PC-9 (cell line): ENCODE data around the gene RPL26. TPM values are rescaled to one million over a fixed set of nuclear protein-coding genes. Genes with fewer than 3 reads are reported as not detected.
"Not testable (repeated sequence)": the region's sequence is repeated elsewhere in the genome, so short reads cannot be mapped to it uniquely, and the experiment has no call there.

Source experiments
- BruUV-seq: library from RNA; stranded (reverse); fragments of 400-500 nt; replicated peaks from 2 replicates; lab custom pipeline; 2021; lab: Mats Ljungman, UMichigan
- CTCF ChIA-PET: fragments of 300-600 bp; sonication (Branson Sonifier 250); formaldehyde crosslinking; loops from one replicate; lab custom pipeline; 2022; ENCODE audit warnings: antibody characterized with exemption; lab: Charles Lee
- POLR2A ChIA-PET: fragments of 300-600 bp; sonication (Branson Sonifier 250); formaldehyde crosslinking; loops from one replicate; lab custom pipeline; 2022; ENCODE audit warnings: antibody characterized with exemption; ENCODE audit not compliant: unreplicated experiment; lab: Charles Lee
- DNase-seq, 2 experiments: peaks; one replicate each; pipeline versions ENCODE4 v3.0.0 to v3.0.0-alpha.2; 2015 to 2022; ENCODE audit warnings: mixed read lengths in 1 of 2
- H2AFZ ChIP-seq: fragments of 200-600 bp; sonication (generic); 2 replicates; pipeline ENCODE4 v1.8.1; 2017; ENCODE audit warnings: antibody characterized with exemption
- H3F3A ChIP-seq: fragments of 200-600 bp; sonication (generic); 2 replicates; pipeline ENCODE4 v1.8.1; 2017; ENCODE audit warnings: antibody characterized with exemption, mild to moderate bottlenecking, low read depth; ENCODE audit not compliant: insufficient read depth
- H3K27ac ChIP-seq: fragments of 200-600 bp; sonication (generic); 2 replicates; pipeline ENCODE4 v1.6.1; 2016; ENCODE audit warnings: mixed run types
- H3K27me3 ChIP-seq: fragments of 200-600 bp; sonication (generic); 2 replicates; pipeline ENCODE4 v1.6.1; 2016; ENCODE audit warnings: low read depth, mixed run types; ENCODE audit not compliant: insufficient read depth
- H3K36me3 ChIP-seq: fragments of 200-600 bp; sonication (generic); 2 replicates; pipeline ENCODE4 v1.6.1; 2016; ENCODE audit warnings: low read depth, mixed run types
- H3K4me1 ChIP-seq: fragments of 200-600 bp; sonication (generic); replicated peaks from 2 replicates; pipeline ENCODE4 v1.6.1; 2016; ENCODE audit warnings: mixed run types; ENCODE audit not compliant: insufficient read depth
- H3K4me2 ChIP-seq: fragments of 200-600 bp; sonication (generic); 2 replicates; pipeline ENCODE4 v1.6.1; 2017; ENCODE audit warnings: mixed run types
- H3K4me3 ChIP-seq: fragments of 200-600 bp; sonication (generic); 2 replicates; pipeline ENCODE4 v1.6.1; 2016; ENCODE audit warnings: mixed run types
- H3K79me2 ChIP-seq: fragments of 200-600 bp; sonication (generic); 2 replicates; pipeline ENCODE4 v1.6.1; 2017; ENCODE audit warnings: low read depth, mixed run types
- H3K9me2 ChIP-seq: fragments of 200-600 bp; sonication (generic); 2 replicates; pipeline ENCODE4 v1.8.1; 2017; ENCODE audit warnings: mild to moderate bottlenecking; ENCODE audit not compliant: insufficient read depth
- H3K9me3 ChIP-seq: fragments of 200-600 bp; sonication (generic); 2 replicates; pipeline ENCODE4 v1.8.1; 2016; ENCODE audit warnings: low read depth; ENCODE audit not compliant: insufficient read depth
- H4K20me1 ChIP-seq: fragments of 200-600 bp; sonication (generic); 2 replicates; pipeline ENCODE4 v1.8.1; 2017; ENCODE audit not compliant: insufficient read depth
- CTCF ChIP-seq: fragments of 200-600 bp; sonication (generic); conservative IDR thresholded peaks from 2 replicates; pipeline ENCODE4 v1.6.1; 2017; ENCODE audit warnings: mixed run types, antibody characterized with exemption, mild to moderate bottlenecking, moderate library complexity
- EZH2 ChIP-seq: fragments of 200-600 bp; sonication (generic); IDR thresholded peaks from 2 replicates; pipeline ENCODE4 v1.8.0; 2017; ENCODE audit warnings: antibody characterized with exemption, low read depth
- intact Hi-C: fragments of 100-400 bp; cut with micrococcal nuclease; formaldehyde crosslinking; loops from one replicate; pipeline ENCODE4 v1.10.0; 2022; ENCODE audit not compliant: unreplicated experiment
- total RNA-seq: library from RNA; stranded (reverse); gene quantifications from 2 replicates; pipeline ENCODE4 v1.2.3, GENCODE V29; 2021

Gene RPL26
- total RNA-seq, 1 experiment from 2014 or later: 2,519 TPM

- H3K4me2 ChIP-seq: no peak overlapping the region
- no peaks in the 10 kb centered on the region for H3K9me3 ChIP-seq
- H3F3A ChIP-seq: no peaks in the 10 kb centered on the region
- H3K9me2 ChIP-seq: no peaks in the 10 kb centered on the region
- no peaks in the 10 kb centered on the region for H4K20me1 ChIP-seq
- no peaks in the 10 kb centered on the region for H3K27me3 ChIP-seq
- H3K27ac ChIP-seq: no peak overlapping the region
- no peaks in the 10 kb centered on the region for H3K79me2 ChIP-seq
- CTCF ChIA-PET: no interaction called here
- H3K4me1 ChIP-seq: peaks cover 12% of the 10 kb centered on the region; the same call in 1 of the 2 replicates
- POLR2A ChIA-PET: no interaction called here
- no peak overlapping the region for H3K4me3 ChIP-seq
- H2AFZ ChIP-seq: no peak overlapping the region
- BruUV-seq: no TSS peak
- intact Hi-C loops: no loop called here
- H3K36me3 ChIP-seq: no peaks in the 10 kb centered on the region
- no peak for TF ChIP-seq CTCF
- no peak for TF ChIP-seq EZH2
- DNase-seq: no peak
Measured at GRCh38 chr17:8401107-8401506, 18.1 kb upstream of the RPL26 start.

- peaks cover 5% of the 10 kb centered on the region; the same call in 1 of the 2 replicates for H3F3A ChIP-seq
- H3K9me2 ChIP-seq: no peaks in the 10 kb centered on the region
- intact Hi-C loops: no loop called here
- DNase-seq: no peak
- H2AFZ ChIP-seq: no peak overlapping the region
- no peaks in the 10 kb centered on the region for H3K36me3 ChIP-seq
- H4K20me1 ChIP-seq: no peaks in the 10 kb centered on the region
- no TSS peak for BruUV-seq
- H3K4me3 ChIP-seq: no peak overlapping the region
- no peaks in the 10 kb centered on the region for H3K27me3 ChIP-seq
- ChIA-PET CTCF (no interaction called here), POLR2A (no interaction called here)
- H3K4me1 ChIP-seq: peaks cover 16% of the 10 kb centered on the region
- H3K4me2 ChIP-seq: no peak overlapping the region
- no peaks in the 10 kb centered on the region for H3K9me3 ChIP-seq
- H3K27ac ChIP-seq: no peak overlapping the region
- no peaks in the 10 kb centered on the region for H3K79me2 ChIP-seq
- TF ChIP-seq CTCF (no peak), EZH2 (no peak)
Measured at GRCh38 chr17:8398980-8399379, 16.0 kb upstream of the RPL26 start.

- peaks cover 11% of the 10 kb centered on the region; the same call in 1 of the 2 replicates for H3F3A ChIP-seq
- H3K4me2 ChIP-seq: peak within 1 kb of the TSS; percentile 68
- no peak within 1 kb of the TSS for H3K27ac ChIP-seq
- peak within 1 kb of the TSS; percentile 46; the same call in 1 of the 2 replicates for H3K4me3 ChIP-seq
- H3K9me3 ChIP-seq: no peaks in the 10 kb centered on the region
- TF ChIP-seq CTCF: no peak
- no peak for TF ChIP-seq EZH2
- no peaks in the 10 kb centered on the region for H4K20me1 ChIP-seq
- H3K27me3 ChIP-seq: no peaks in the 10 kb centered on the region
- DNase-seq: peak; percentile 78 to 85
- H3K9me2 ChIP-seq: no peaks in the 10 kb centered on the region
- BruUV-seq: no TSS peak
- peaks cover 24% of the 10 kb centered on the region for H3K4me1 ChIP-seq
- POLR2A ChIA-PET: interaction anchor here (0.5 to 0.9 kb wide), 3 partner anchors 11 to 83 kb away, joined by 3 read pairs; partner anchors contain the start of gene NDEL1
- no peaks in the 10 kb centered on the region for H3K36me3 ChIP-seq
- intact Hi-C loops: loop anchor here (1.0 kb wide), 1 partner anchor 12 kb away; no protein-coding TSS in a partner anchor
- no peak within 1 kb of the TSS for H2AFZ ChIP-seq
- CTCF ChIA-PET: interaction anchor here (0.5 kb wide), 1 partner anchor 851 kb away, joined by 4 read pairs; no protein-coding TSS in a partner anchor
- no peaks in the 10 kb centered on the region for H3K79me2 ChIP-seq
Measured at GRCh38 chr17:8397636-8398035, 14.6 kb upstream of the RPL26 start, which contains the start of gene RNF222. Gene RNF222 (minus strand): TSS chr17:8397827. CDS start chr17:8393461, 4,366 bp downstream.

GRCh38 chr17:8394497-8394896, 11.5 kb upstream of the RPL26 start:
- H3K36me3 ChIP-seq, H3K27me3 ChIP-seq, H3K9me2 ChIP-seq, DNase-seq, H3K4me3 ChIP-seq, intact Hi-C loops, H3K4me2 ChIP-seq, H3K9me3 ChIP-seq, H3K79me2 ChIP-seq, H2AFZ ChIP-seq, H4K20me1 ChIP-seq: not testable (repeated sequence)
- Histone ChIP-seq H3K27ac (peak overlapping the region; percentile 53; the same call in 1 of the 2 replicates), H3K4me1 (peaks cover 34% of the 10 kb centered on the region), H3F3A (peaks cover 17% of the 10 kb centered on the region; the same call in 1 of the 2 replicates)
- TSS peak; percentile 19 for BruUV-seq
- POLR2A ChIA-PET: interaction anchor here (0.6 kb wide), 1 partner anchor 13 kb away, joined by 5 read pairs; no protein-coding TSS in a partner anchor
- CTCF ChIA-PET: interaction anchor here (0.5 to 1.0 kb wide), 3 partner anchors 11 to 147 kb away, joined by 3 to 6 read pairs (median 4); partner anchors contain the start of gene CTC1
